ENCODE data around the gene PTPN14.
"Not testable (repeated sequence)": the region's sequence is repeated elsewhere in the genome, so short reads cannot be mapped to it uniquely, and the experiment has no call there.

- TF ChIP-seq CTCF (IDR thresholded peaks at IDR 0.05); SIN3A (IDR thresholded peaks at IDR 0.05; ENCODE audit: borderline replicate concordance, insufficient read depth, low read depth, low read length); POLR2AphosphoS5 (IDR thresholded peaks at IDR 0.05; ENCODE audit: low read depth, low read length); REST (IDR thresholded peaks at IDR 0.05; ENCODE audit: insufficient read depth in 1 of 2, low read depth in 2 of 2, low read length in 1 of 2): not testable (repeated sequence)
Measured at GRCh38 chr1:214521458-214521857, 29.9 kb downstream of the PTPN14 start.

Measured in Panc1 (cell line).